ENCODE measurements around the gene SLC6A19.
A peak's percentile ranks its signal among the peaks of the same experiment; 100 is the strongest.

Gene SLC6A19

GRCh38 chr5:1172670-1173404 is 28.6 kb upstream of the SLC6A19 start:
- no peak overlapping the region for H3K4me3 ChIP-seq (ENCODE audit: low read depth, low read length)
- TF ChIP-seq CTCF (IDR thresholded peaks at IDR 0.05; ENCODE audit: low read depth, low read length): no peak

- no peak for TF ChIP-seq CTCF (IDR thresholded peaks at IDR 0.05; ENCODE audit: low read depth, low read length)
These were observed 27.8 kb upstream of the SLC6A19 start for GRCh38 chr5:1173485-1174070.

GRCh38 chr5:1174122-1174936 is 27.1 kb upstream of the SLC6A19 start:
- no peak overlapping the region for H3K4me3 ChIP-seq (ENCODE audit: low read depth, low read length)
- peak; percentile 31 for TF ChIP-seq CTCF (IDR thresholded peaks at IDR 0.05; ENCODE audit: low read depth, low read length)

More at GRCh38 chr5:1173485-1174070, 27.8 kb upstream of the SLC6A19 start:
- H3K4me3 ChIP-seq (ENCODE audit: low read depth, low read length): no peak overlapping the region

GRCh38 chr5:1175015-1175414 is 26.4 kb upstream of the SLC6A19 start:
- no peak for TF ChIP-seq CTCF (IDR thresholded peaks at IDR 0.05; ENCODE audit: low read depth, low read length)
- H3K4me3 ChIP-seq (ENCODE audit: low read depth, low read length): no peak overlapping the region

GRCh38 chr5:1175801-1176472 is 25.5 kb upstream of the SLC6A19 start:
- H3K4me3 ChIP-seq (ENCODE audit: low read depth, low read length): no peak overlapping the region
- no peak for TF ChIP-seq CTCF (IDR thresholded peaks at IDR 0.05; ENCODE audit: low read depth, low read length)

GRCh38 chr5:1176473-1177391 is 24.7 kb upstream of the SLC6A19 start:
- no peak for TF ChIP-seq CTCF (IDR thresholded peaks at IDR 0.05; ENCODE audit: low read depth, low read length)
- H3K4me3 ChIP-seq (ENCODE audit: low read depth, low read length): no peak overlapping the region

All from WI38 (cell line).